ENCODE data around the gene P2RY2. TPM values are rescaled to one million over a fixed set of nuclear protein-coding genes. Genes with fewer than 3 reads are reported as not detected.

The P2RY2 gene
- total RNA-seq, 1 donor from 2014 or later: 19.8 TPM

- no peak for DNase-seq
- Histone ChIP-seq H3K4me3 (no peak overlapping the region), H3K4me1 (no peaks in the 10 kb centered on the region), H3K36me3 (no peaks in the 10 kb centered on the region), H3K27ac (replicated peaks) (no peak overlapping the region), H3K9me3 (replicated peaks) (no peaks in the 10 kb centered on the region), H3K27me3 (ENCODE audit: low read depth) (no peaks in the 10 kb centered on the region)
- intact Hi-C loops (cut with micrococcal nuclease): no loop called here
- TF ChIP-seq CTCF (IDR thresholded peaks at IDR 0.05; ENCODE audit: borderline replicate concordance): no peak
Observed at GRCh38 chr11:73206801-73207200, 11.3 kb upstream of the P2RY2 start.

GRCh38 chr11:73209892-73210291 lies 8.2 kb upstream of the P2RY2 start:
- Histone ChIP-seq H3K36me3 (no peaks in the 10 kb centered on the region), H3K9me3 (replicated peaks) (no peaks in the 10 kb centered on the region), H3K27me3 (ENCODE audit: low read depth) (no peaks in the 10 kb centered on the region), H3K27ac (replicated peaks) (no peak overlapping the region), H3K4me3 (no peak overlapping the region), H3K4me1 (peaks cover 12% of the 10 kb centered on the region)
- TF ChIP-seq CTCF (IDR thresholded peaks at IDR 0.05; ENCODE audit: borderline replicate concordance): no peak
- DNase-seq: no peak
- intact Hi-C loops (cut with micrococcal nuclease): no loop called here

GRCh38 chr11:73210916-73211667 lies 7.0 kb upstream of the P2RY2 start:
- DNase-seq: no peak
- no peak overlapping the region for H3K27ac ChIP-seq (replicated peaks)
- TF ChIP-seq CTCF (IDR thresholded peaks at IDR 0.05; ENCODE audit: borderline replicate concordance): no peak
- no peaks in the 10 kb centered on the region for H3K36me3 ChIP-seq
- H3K4me1 ChIP-seq: peaks cover 12% of the 10 kb centered on the region
- H3K9me3 ChIP-seq (replicated peaks): no peaks in the 10 kb centered on the region
- intact Hi-C loops (cut with micrococcal nuclease): no loop called here
- no peak overlapping the region for H3K4me3 ChIP-seq
- no peaks in the 10 kb centered on the region for H3K27me3 ChIP-seq (ENCODE audit: low read depth)

GRCh38 chr11:73213196-73214143 lies 4.6 kb upstream of the P2RY2 start:
- Histone ChIP-seq H3K27ac (replicated peaks) (no peak overlapping the region), H3K9me3 (replicated peaks) (no peaks in the 10 kb centered on the region), H3K27me3 (ENCODE audit: low read depth) (no peaks in the 10 kb centered on the region), H3K4me1 (peaks cover 32% of the 10 kb centered on the region), H3K36me3 (no peaks in the 10 kb centered on the region), H3K4me3 (no peak overlapping the region)
- no peak for DNase-seq
- no peak for TF ChIP-seq CTCF (IDR thresholded peaks at IDR 0.05; ENCODE audit: borderline replicate concordance)
- intact Hi-C loops (cut with micrococcal nuclease): no loop called here

GRCh38 chr11:73215191-73216134 lies 2.6 kb upstream of the P2RY2 start:
- Histone ChIP-seq H3K9me3 (replicated peaks) (no peaks in the 10 kb centered on the region), H3K27me3 (ENCODE audit: low read depth) (no peaks in the 10 kb centered on the region), H3K27ac (replicated peaks) (no peak overlapping the region), H3K4me3 (no peak overlapping the region), H3K36me3 (no peaks in the 10 kb centered on the region), H3K4me1 (peaks cover 52% of the 10 kb centered on the region)
- DNase-seq: no peak
- intact Hi-C loops (cut with micrococcal nuclease): no loop called here
- TF ChIP-seq CTCF (IDR thresholded peaks at IDR 0.05; ENCODE audit: borderline replicate concordance): no peak

Measured in left ventricle myocardium inferior (tissue), 1 donor.